Kidney epithelial cell (primary cell): Measurements from ENCODE around the gene PDE4B. TPM values are rescaled to one million over a fixed set of nuclear protein-coding genes. Genes with fewer than 3 reads are reported as not detected.

Experiments used
- DNase-seq: peaks from one replicate; pipeline ENCODE4 v3.0.0-alpha.2; 2010; ENCODE audit warnings: low read depth
- H3K27me3 ChIP-seq: 2 replicates; pipeline ENCODE4 v1.6.0; 2011; ENCODE audit warnings: low read length; ENCODE audit not compliant: control insufficient read depth, insufficient read depth
- H3K36me3 ChIP-seq: 2 replicates; pipeline ENCODE4 v1.5.1; 2011; ENCODE audit warnings: low read length; ENCODE audit not compliant: control insufficient read depth, insufficient read depth
- H3K4me3 ChIP-seq: 2 replicates; pipeline ENCODE4 v1.5.1; 2011; ENCODE audit warnings: low read depth, mild to moderate bottlenecking, control low read depth, low read length
- total RNA-seq: library from RNA; depleted of rRNA; stranded (reverse); fragments of >200 nt; gene quantifications from 2 replicates; pipeline ENCODE4 v1.2.3, GENCODE V29; 2015
- TF ChIP-seq, protein P1 (sequence below): IDR thresholded peaks from 2 replicates; pipeline ENCODE4 v1.5.1; 2011; ENCODE audit warnings: mild to moderate bottlenecking, moderate library complexity, low read length, control low read depth, inconsistent platforms; ENCODE audit not compliant: insufficient read depth, poor library complexity, severe bottlenecking

The PDE4B gene
- total RNA-seq, 1 donor from 2014 or later = 0.33 TPM

DNA sequence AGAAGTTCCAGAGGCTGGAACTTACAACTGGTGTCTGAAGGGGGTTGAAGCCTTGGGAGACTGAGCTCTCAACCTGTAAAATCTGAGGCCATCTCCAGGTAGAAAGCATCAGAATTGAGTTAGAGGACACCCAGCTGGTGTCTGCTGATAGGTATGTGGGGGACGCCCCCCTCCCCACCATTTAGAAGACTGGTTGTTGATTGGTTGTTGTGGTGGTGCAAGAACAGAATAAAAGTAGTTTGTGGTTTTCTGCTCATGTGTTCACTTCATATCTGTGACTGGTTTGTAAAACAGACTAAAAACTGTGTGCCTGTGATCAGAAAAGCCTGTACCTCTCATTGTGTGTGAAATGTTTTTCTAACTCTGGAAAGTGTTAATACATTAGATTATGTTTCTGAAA lies 33.2 kb upstream of the PDE4B start:
- H3K27me3 ChIP-seq = no peaks in the 10 kb centered on the region
- TF ChIP-seq, protein P1, sequence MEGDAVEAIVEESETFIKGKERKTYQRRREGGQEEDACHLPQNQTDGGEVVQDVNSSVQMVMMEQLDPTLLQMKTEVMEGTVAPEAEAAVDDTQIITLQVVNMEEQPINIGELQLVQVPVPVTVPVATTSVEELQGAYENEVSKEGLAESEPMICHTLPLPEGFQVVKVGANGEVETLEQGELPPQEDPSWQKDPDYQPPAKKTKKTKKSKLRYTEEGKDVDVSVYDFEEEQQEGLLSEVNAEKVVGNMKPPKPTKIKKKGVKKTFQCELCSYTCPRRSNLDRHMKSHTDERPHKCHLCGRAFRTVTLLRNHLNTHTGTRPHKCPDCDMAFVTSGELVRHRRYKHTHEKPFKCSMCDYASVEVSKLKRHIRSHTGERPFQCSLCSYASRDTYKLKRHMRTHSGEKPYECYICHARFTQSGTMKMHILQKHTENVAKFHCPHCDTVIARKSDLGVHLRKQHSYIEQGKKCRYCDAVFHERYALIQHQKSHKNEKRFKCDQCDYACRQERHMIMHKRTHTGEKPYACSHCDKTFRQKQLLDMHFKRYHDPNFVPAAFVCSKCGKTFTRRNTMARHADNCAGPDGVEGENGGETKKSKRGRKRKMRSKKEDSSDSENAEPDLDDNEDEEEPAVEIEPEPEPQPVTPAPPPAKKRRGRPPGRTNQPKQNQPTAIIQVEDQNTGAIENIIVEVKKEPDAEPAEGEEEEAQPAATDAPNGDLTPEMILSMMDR = no peak
- no peak for DNase-seq

DNA sequence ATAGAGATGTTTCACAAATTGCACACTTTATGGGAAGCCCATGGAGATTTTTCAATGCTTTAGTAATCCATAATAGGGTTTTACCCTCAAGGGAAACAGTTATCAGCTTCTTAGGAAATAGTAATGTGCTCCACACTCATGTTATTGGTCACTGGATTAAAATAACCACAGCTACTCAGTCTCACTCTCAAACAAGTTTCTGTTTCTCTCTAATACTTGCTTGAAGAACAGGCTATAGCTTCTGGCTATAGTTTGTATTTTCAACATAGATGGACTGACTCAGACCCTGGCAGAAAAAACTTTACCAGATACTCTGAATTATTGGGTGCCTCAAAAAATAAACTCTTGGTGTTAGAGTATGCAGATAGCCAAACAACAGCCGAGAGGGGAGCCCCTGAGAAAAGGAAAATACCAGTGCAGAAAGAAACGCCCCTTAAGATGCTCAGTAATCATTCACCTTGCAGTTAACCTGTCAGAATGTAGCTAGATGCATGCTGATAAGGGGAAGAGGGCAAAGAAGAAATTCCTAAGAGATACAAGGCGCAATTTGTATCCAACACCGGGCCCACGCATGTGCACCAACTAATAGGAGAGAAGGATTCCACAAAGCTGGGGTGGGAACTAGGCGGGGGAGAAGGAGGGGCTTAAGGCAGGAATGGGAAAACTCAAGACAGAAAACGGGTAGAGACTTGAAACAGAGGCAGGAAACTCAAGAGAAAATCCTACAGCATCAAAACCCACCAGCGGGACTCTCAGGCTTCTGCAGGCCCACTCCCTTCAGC lies 30.4 kb upstream of the PDE4B start:
- H3K36me3 ChIP-seq = no peaks in the 10 kb centered on the region
- DNase-seq = no peak
- TF ChIP-seq, protein P1 = no peak
- no peak overlapping the region for H3K4me3 ChIP-seq
- no peaks in the 10 kb centered on the region for H3K27me3 ChIP-seq

More for the DNA sequence above, 33.2 kb upstream of the PDE4B start:
- Histone ChIP-seq H3K36me3 (no peaks in the 10 kb centered on the region), H3K4me3 (no peak overlapping the region)

DNA sequence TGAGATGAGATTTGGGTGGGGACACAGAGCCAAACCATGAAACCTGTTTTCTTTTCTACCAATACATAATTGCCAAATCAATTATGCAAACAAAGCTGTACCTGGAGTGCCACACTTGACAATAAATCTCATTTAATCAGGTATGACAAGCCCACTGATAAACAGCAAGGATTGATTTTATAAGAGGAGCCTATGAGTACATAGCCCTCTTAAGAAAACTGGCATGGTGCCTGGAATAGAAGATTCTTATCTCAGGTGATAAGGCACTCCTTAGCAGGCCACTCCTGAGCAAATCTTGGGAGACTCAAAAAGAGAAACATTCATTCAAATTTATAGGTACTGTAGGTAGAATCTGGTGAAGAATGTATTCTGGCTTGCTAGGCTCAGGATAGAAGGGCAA lies 28.6 kb upstream of the PDE4B start:
- H3K36me3 ChIP-seq = no peaks in the 10 kb centered on the region
- no peak overlapping the region for H3K4me3 ChIP-seq
- no peak for DNase-seq
- no peaks in the 10 kb centered on the region for H3K27me3 ChIP-seq
- TF ChIP-seq, protein P1 = no peak

DNA sequence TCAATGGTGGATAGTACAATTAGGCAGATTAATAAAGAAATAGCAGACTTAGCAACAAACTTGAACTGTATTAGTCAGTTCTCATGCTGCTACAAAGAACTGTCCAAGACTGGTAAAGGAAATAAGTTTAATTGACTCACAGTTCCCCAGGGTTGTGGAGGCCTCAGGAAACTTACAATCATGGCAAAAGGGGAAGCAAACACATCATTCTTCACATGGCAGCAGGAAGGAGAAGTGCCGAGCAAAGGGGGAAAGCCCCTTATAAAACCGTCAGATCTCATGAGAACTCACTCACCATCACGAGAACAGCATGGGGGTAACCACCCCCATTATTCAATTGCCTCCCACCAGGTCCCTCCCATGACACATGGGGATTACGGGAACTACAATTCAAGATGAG lies 27.1 kb upstream of the PDE4B start:
- Histone ChIP-seq H3K4me3 (no peak overlapping the region), H3K36me3 (no peaks in the 10 kb centered on the region), H3K27me3 (no peaks in the 10 kb centered on the region)
- DNase-seq = no peak
- TF ChIP-seq, protein P1 = no peak

DNA sequence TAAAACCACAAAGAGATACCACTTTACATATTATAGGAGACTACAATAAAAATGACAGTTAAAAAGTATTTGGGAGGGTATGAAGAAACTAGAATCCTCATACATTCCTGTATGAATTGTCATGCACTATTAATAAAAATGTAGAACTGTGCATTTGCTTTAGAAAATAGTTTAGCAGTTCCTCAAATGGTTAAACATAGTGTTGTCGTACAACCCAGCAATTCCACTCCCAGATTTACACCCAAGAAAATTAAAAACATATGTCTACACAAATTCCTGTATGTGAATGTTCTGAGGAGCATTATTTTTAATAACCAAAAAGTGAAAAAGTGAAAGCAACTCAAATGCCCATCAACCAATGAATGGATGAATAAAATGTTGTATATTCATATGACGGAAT lies 23.1 kb upstream of the PDE4B start:
- Histone ChIP-seq H3K4me3 (no peak overlapping the region), H3K36me3 (no peaks in the 10 kb centered on the region), H3K27me3 (no peaks in the 10 kb centered on the region)
- TF ChIP-seq, protein P1 = no peak
- DNase-seq = no peak

DNA sequence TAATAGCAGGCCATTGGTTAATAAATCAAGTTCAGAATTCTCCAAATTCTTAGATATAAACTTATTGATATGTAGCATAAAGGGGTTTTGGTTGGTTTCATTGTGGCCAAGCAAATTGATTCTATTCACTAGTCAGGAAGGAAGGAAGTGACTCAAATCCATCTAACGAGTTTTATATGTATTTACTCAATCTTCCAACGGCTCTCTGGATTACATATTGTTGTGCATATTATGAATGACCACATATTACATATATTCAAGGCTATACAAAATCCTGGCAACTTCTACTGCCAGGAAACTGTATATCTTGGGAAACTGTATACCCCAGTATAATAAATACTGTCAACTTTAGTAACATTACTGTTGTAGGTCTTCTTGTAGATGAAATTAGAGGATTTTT lies 20.1 kb upstream of the PDE4B start:
- TF ChIP-seq, protein P1 = no peak
- Histone ChIP-seq H3K36me3 (no peaks in the 10 kb centered on the region), H3K27me3 (no peaks in the 10 kb centered on the region), H3K4me3 (no peak overlapping the region)
- DNase-seq = no peak
